GM23338 (cell line): ENCODE measurements around the gene NEURL1B. TPM values are rescaled to one million over a fixed set of nuclear protein-coding genes. Genes with fewer than 3 reads are reported as not detected.

Experiments used
- ATAC-seq: fragments of 200-7000 bp; cut with Tn5 transposase; 3 replicates; pipeline ENCODE4 v1.9.1; 2020
- DNase-seq: peaks from one replicate; pipeline ENCODE4 v3.0.0-alpha.2; 2015; ENCODE audit warnings: low spot score
- H2AFZ ChIP-seq: fragments of 200-600 bp; sonication (generic); 2 replicates; pipeline ENCODE4 v1.8.0; 2016; ENCODE audit warnings: antibody characterized with exemption, mild to moderate bottlenecking, moderate library complexity
- H3F3A ChIP-seq: fragments of 200-600 bp; sonication (generic); replicated peaks from 2 replicates; pipeline ENCODE4 v1.8.0; 2017; ENCODE audit warnings: antibody characterized with exemption, mixed run types, low read depth
- H3K27ac ChIP-seq: fragments of 200-600 bp; sonication (generic); 2 replicates; pipeline ENCODE4 v1.6.1; 2016; ENCODE audit warnings: low read depth
- H3K27me3 ChIP-seq: fragments of 200-600 bp; sonication (generic); 2 replicates; pipeline ENCODE4 v1.8.0; 2016; ENCODE audit warnings: mild to moderate bottlenecking, mixed run types, moderate library complexity; ENCODE audit not compliant: insufficient read depth
- H3K36me3 ChIP-seq: fragments of 200-600 bp; sonication (generic); 2 replicates; pipeline ENCODE4 v1.8.0; 2016; ENCODE audit warnings: mild to moderate bottlenecking; ENCODE audit not compliant: insufficient read depth
- H3K4me1 ChIP-seq: fragments of 200-600 bp; sonication (generic); 2 replicates; pipeline ENCODE4 v1.8.0; 2016; ENCODE audit warnings: mild to moderate bottlenecking, moderate library complexity; ENCODE audit not compliant: insufficient read depth
- H3K4me2 ChIP-seq: fragments of 200-600 bp; sonication (generic); 2 replicates; pipeline ENCODE4 v1.7.1; 2017; ENCODE audit warnings: mixed run types
- H3K4me3 ChIP-seq: fragments of 200-600 bp; sonication (generic); 2 replicates; pipeline ENCODE4 v1.6.1; 2016; ENCODE audit warnings: mixed run types
- H3K79me2 ChIP-seq: fragments of 200-600 bp; sonication (generic); replicated peaks from 2 replicates; pipeline ENCODE4 v1.8.0; 2017; ENCODE audit warnings: mild to moderate bottlenecking; ENCODE audit not compliant: insufficient read depth
- H3K9me2 ChIP-seq: fragments of 200-600 bp; sonication (generic); 2 replicates; pipeline ENCODE4 v1.8.0; 2017; ENCODE audit not compliant: insufficient read depth
- H4K20me1 ChIP-seq: fragments of 200-600 bp; sonication (generic); replicated peaks from 2 replicates; pipeline ENCODE4 v1.8.0; 2017; ENCODE audit warnings: mild to moderate bottlenecking; ENCODE audit not compliant: insufficient read depth
- H3K27ac Mint-ChIP-seq: 2 replicates; pipeline ENCODE4 v1.8.0; 2020; ENCODE audit warnings: inconsistent platforms, mild to moderate bottlenecking, moderate library complexity, mixed read lengths
- H3K27me3 Mint-ChIP-seq: 3 replicates; pipeline ENCODE4 v1.8.0; 2022; ENCODE audit warnings: low read depth, mild to moderate bottlenecking, moderate library complexity, mixed read lengths, inconsistent platforms; ENCODE audit not compliant: insufficient read depth, poor library complexity
- H3K36me3 Mint-ChIP-seq: 3 replicates; pipeline ENCODE4 v1.8.0; 2021; ENCODE audit warnings: low read depth, mild to moderate bottlenecking, inconsistent platforms, moderate library complexity, mixed read lengths
- H3K4me1 Mint-ChIP-seq: 3 replicates; pipeline ENCODE4 v1.8.0; 2020; ENCODE audit warnings: mild to moderate bottlenecking, inconsistent platforms, mixed read lengths
- H3K4me3 Mint-ChIP-seq: 3 replicates; pipeline ENCODE4 v1.8.0; 2021; ENCODE audit warnings: moderate library complexity, mild to moderate bottlenecking, inconsistent platforms, mixed read lengths
- H3K9me3 Mint-ChIP-seq: 3 replicates; pipeline ENCODE4 v1.8.0; 2020; ENCODE audit warnings: moderate library complexity, mild to moderate bottlenecking, inconsistent platforms, mixed read lengths
- CREB1 ChIP-seq: fragments of 250-450 bp; sonication (Bioruptor Pico); IDR thresholded peaks from 2 replicates; pipeline ENCODE4 v1.5.0; 2020; ENCODE audit warnings: low read depth, mild to moderate bottlenecking, moderate library complexity
- EZH2 ChIP-seq: fragments of 200-600 bp; sonication (generic); IDR thresholded peaks from one replicate; pipeline ENCODE4 v1.8.0; 2017; ENCODE audit warnings: antibody characterized with exemption, mild to moderate bottlenecking, low read depth; ENCODE audit not compliant: unreplicated experiment
- JUNB ChIP-seq: IDR thresholded peaks from one replicate; pipeline ENCODE4 v1.6.1; 2016; ENCODE audit warnings: antibody characterized with exemption; ENCODE audit not compliant: unreplicated experiment
- POLR2AphosphoS5 ChIP-seq: IDR thresholded peaks from 2 replicates; pipeline ENCODE4 v1.6.1; 2016; ENCODE audit warnings: antibody characterized with exemption, low read depth
- STAT1 ChIP-seq: IDR thresholded peaks from one replicate; pipeline ENCODE4 v1.6.1; 2016; ENCODE audit warnings: antibody characterized with exemption; ENCODE audit not compliant: unreplicated experiment
- ZNF114 ChIP-seq: fragments of 250-450 bp; sonication (Bioruptor Pico); IDR thresholded peaks from 2 replicates; pipeline ENCODE4 v1.5.0; 2020; ENCODE audit warnings: mild to moderate bottlenecking, moderate library complexity
- ZNF331 ChIP-seq: fragments of 250-450 bp; sonication (Bioruptor Pico); IDR thresholded peaks from 2 replicates; pipeline ENCODE4 v1.5.0; 2020; ENCODE audit warnings: low read depth, mild to moderate bottlenecking, moderate library complexity
- polyA plus RNA-seq: library from polyadenylated mRNA; unstranded; fragments of >200 nt; fragmentation: Nextera tagmentation; extraction: Ambion mirVana; gene quantifications from 2 replicates; pipeline ENCODE4 v1.2.1, GENCODE V29; 2016
- total RNA-seq: library from RNA; depleted of rRNA; stranded (reverse); fragments of >200 nt; shearing (Covaris generic); gene quantifications from 2 replicates; pipeline ENCODE4 v1.2.3, GENCODE V29; 2014
- TF ChIP-seq, protein P1 (sequence below): IDR thresholded peaks from 2 replicates; pipeline ENCODE4 v1.6.1; 2016; ENCODE audit warnings: antibody characterized with exemption
- TF ChIP-seq, protein P2 (sequence below), 2 experiments: fragments of 200-600 bp in 1 of 2; sonication (generic) in 1 of 2; conservative IDR thresholded peaks; 2 replicates each; pipeline versions ENCODE4 v1.5.1 to v1.6.1; 2016 to 2017; ENCODE audit warnings: antibody characterized with exemption in 2 of 2, low read depth in 2 of 2, mild to moderate bottlenecking in 2 of 2, moderate library complexity in 1 of 2
- TF ChIP-seq, protein P3 (sequence below): IDR thresholded peaks from one replicate; pipeline ENCODE4 v1.6.1; 2018; ENCODE audit warnings: antibody characterized with exemption; ENCODE audit not compliant: unreplicated experiment

The NEURL1B gene
- total and polyA plus RNA-seq, 2 experiments from 2014 or later = 1.9 to 13.3 TPM

DNA sequence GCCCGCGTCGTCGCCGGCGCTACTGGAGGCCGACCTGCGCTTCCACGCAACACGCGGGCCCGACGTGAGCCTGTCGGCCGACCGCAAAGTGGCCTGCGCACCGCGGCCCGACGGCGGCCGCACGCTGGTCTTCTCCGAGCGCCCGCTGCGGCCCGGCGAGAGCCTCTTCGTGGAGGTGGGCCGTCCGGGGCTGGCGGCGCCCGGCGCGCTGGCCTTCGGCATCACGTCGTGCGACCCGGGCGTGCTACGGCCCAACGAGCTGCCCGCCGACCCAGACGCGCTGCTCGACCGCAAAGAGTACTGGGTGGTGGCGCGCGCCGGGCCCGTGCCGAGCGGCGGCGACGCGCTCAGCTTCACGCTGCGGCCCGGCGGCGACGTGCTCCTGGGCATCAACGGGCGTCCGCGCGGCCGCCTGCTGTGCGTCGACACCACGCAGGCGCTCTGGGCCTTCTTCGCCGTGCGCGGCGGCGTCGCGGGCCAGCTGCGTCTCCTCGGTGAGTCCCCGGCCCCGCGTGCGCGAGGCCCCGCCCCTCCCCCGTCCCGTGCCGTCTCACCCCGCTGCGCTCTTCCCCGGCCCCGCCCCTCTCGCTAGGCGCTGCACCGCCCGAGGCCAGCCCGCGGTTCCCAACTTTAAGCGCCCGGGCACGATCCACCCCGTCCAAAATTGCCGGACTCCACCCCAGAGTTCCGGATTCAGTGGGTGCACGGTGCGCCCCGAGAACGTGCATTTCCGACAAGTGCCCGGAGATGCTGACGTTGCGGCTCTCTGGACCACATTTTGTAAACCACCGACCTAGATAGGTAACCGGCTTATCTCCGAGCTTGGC is 42.8 kb downstream of the NEURL1B start:
- Histone ChIP-seq H3K4me3 (peak overlapping the region; percentile 61), H4K20me1 (no peaks in the 10 kb centered on the region; the same call in 1 of the 2 replicates), H3K9me2 (no peaks in the 10 kb centered on the region), H3K27ac (no peak overlapping the region), H2AFZ (peak overlapping the region; percentile 87), H3K4me2 (peak overlapping the region; percentile 89), H3K27me3 (peaks cover 30% of the 10 kb centered on the region), H3K79me2 (no peaks in the 10 kb centered on the region), H3K4me1 (0 out of 2 replicates have a peak, but pooled peaks cover 7% of the 10 kb centered on the region), H3K36me3 (no peaks in the 10 kb centered on the region), H3F3A (peaks cover 7% of the 10 kb centered on the region; the same call in 1 of the 2 replicates)
- Mint-ChIP-seq H3K4me3 (peak overlapping the region; percentile 65), H3K4me1 (peaks cover 12% of the 10 kb centered on the region), H3K36me3 (no peaks in the 10 kb centered on the region; the same call in 2 of the 3 replicates), H3K27me3 (peaks cover 28% of the 10 kb centered on the region), H3K9me3 (no peaks in the 10 kb centered on the region; the same call in 2 of the 3 replicates), H3K27ac (no peak overlapping the region)
- DNase-seq (peak; percentile 65), ATAC-seq (peak; percentile 67)
- peak; percentile 31 for TF ChIP-seq EZH2
- TF ChIP-seq, protein P1, sequence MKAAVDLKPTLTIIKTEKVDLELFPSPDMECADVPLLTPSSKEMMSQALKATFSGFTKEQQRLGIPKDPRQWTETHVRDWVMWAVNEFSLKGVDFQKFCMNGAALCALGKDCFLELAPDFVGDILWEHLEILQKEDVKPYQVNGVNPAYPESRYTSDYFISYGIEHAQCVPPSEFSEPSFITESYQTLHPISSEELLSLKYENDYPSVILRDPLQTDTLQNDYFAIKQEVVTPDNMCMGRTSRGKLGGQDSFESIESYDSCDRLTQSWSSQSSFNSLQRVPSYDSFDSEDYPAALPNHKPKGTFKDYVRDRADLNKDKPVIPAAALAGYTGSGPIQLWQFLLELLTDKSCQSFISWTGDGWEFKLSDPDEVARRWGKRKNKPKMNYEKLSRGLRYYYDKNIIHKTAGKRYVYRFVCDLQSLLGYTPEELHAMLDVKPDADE = no peak

DNA sequence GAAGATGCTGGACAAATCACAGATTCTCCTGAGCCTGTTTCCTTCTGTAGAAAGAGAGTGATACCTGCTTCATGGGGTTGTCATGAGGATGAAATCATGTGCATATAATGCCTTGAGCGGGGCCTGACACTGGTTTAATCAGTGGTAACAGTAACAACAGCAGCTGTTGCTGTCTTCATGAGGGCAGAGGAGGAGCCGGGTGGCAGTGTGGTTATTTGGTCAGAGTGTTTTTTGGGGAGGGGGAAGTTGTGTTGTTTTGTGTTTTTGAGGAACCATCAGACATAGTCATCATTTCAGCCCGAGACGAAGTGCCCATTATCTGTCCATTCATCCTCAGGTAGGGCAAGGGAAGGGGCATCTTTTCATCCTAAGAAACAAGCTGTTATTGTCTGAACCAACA is 44.0 kb downstream of the NEURL1B start:
- H3K9me3 Mint-ChIP-seq = no peaks in the 10 kb centered on the region; the same call in 2 of the 3 replicates
- ATAC-seq (no peak), DNase-seq (no peak)
- Histone ChIP-seq H3K4me1 (0 out of 2 replicates have a peak, but pooled peaks cover 7% of the 10 kb centered on the region), H4K20me1 (no peaks in the 10 kb centered on the region; the same call in 1 of the 2 replicates), H3K79me2 (no peaks in the 10 kb centered on the region), H3K4me2 (no peak overlapping the region), H2AFZ (no peak overlapping the region), H3K36me3 (no peaks in the 10 kb centered on the region), H3K27me3 (peaks cover 30% of the 10 kb centered on the region), H3K27ac (no peak overlapping the region), H3F3A (peaks cover 7% of the 10 kb centered on the region; the same call in 1 of the 2 replicates), H3K9me2 (no peaks in the 10 kb centered on the region), H3K4me3 (no peak overlapping the region)
- peaks cover 12% of the 10 kb centered on the region for H3K4me1 Mint-ChIP-seq
- no peak overlapping the region for H3K4me3 Mint-ChIP-seq
- no peaks in the 10 kb centered on the region; the same call in 2 of the 3 replicates for H3K36me3 Mint-ChIP-seq
- H3K27ac Mint-ChIP-seq = no peak overlapping the region
- peaks cover 28% of the 10 kb centered on the region for H3K27me3 Mint-ChIP-seq
- TF ChIP-seq, protein P2, sequence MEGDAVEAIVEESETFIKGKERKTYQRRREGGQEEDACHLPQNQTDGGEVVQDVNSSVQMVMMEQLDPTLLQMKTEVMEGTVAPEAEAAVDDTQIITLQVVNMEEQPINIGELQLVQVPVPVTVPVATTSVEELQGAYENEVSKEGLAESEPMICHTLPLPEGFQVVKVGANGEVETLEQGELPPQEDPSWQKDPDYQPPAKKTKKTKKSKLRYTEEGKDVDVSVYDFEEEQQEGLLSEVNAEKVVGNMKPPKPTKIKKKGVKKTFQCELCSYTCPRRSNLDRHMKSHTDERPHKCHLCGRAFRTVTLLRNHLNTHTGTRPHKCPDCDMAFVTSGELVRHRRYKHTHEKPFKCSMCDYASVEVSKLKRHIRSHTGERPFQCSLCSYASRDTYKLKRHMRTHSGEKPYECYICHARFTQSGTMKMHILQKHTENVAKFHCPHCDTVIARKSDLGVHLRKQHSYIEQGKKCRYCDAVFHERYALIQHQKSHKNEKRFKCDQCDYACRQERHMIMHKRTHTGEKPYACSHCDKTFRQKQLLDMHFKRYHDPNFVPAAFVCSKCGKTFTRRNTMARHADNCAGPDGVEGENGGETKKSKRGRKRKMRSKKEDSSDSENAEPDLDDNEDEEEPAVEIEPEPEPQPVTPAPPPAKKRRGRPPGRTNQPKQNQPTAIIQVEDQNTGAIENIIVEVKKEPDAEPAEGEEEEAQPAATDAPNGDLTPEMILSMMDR (conservative IDR thresholded peaks at IDR 0.05; ENCODE audit: low read depth in 2 of 2) = no peak
- TF ChIP-seq, protein P3, sequence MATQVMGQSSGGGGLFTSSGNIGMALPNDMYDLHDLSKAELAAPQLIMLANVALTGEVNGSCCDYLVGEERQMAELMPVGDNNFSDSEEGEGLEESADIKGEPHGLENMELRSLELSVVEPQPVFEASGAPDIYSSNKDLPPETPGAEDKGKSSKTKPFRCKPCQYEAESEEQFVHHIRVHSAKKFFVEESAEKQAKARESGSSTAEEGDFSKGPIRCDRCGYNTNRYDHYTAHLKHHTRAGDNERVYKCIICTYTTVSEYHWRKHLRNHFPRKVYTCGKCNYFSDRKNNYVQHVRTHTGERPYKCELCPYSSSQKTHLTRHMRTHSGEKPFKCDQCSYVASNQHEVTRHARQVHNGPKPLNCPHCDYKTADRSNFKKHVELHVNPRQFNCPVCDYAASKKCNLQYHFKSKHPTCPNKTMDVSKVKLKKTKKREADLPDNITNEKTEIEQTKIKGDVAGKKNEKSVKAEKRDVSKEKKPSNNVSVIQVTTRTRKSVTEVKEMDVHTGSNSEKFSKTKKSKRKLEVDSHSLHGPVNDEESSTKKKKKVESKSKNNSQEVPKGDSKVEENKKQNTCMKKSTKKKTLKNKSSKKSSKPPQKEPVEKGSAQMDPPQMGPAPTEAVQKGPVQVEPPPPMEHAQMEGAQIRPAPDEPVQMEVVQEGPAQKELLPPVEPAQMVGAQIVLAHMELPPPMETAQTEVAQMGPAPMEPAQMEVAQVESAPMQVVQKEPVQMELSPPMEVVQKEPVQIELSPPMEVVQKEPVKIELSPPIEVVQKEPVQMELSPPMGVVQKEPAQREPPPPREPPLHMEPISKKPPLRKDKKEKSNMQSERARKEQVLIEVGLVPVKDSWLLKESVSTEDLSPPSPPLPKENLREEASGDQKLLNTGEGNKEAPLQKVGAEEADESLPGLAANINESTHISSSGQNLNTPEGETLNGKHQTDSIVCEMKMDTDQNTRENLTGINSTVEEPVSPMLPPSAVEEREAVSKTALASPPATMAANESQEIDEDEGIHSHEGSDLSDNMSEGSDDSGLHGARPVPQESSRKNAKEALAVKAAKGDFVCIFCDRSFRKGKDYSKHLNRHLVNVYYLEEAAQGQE = no peak
- TF ChIP-seq JUNB = no peak
- TF ChIP-seq EZH2 = no peak
- TF ChIP-seq STAT1 = no peak
- TF ChIP-seq ZNF331 (CRISPR knock-in tag) = no peak
- TF ChIP-seq ZNF114 (CRISPR knock-in tag) = no peak
- TF ChIP-seq CREB1 (CRISPR knock-in tag) = no peak
- TF ChIP-seq POLR2AphosphoS5 = no peak
